Suprapubic skin (tissue), 4 donors: ENCODE results near the gene PAQR8.

Source experiments
- EP300 ChIP-seq: sonication (generic); formaldehyde crosslinking; IDR thresholded peaks from one replicate; pipeline ENCODE4 v1.6.1; 2017; ENCODE audit warnings: antibody characterized with exemption
- POLR2A ChIP-seq, 2 donors: fragments of 450-650 bp; IDR thresholded peaks; one replicate each; pipeline ENCODE4 v1.6.1; 2017; ENCODE audit warnings: antibody characterized with exemption in 2 of 2, mild to moderate bottlenecking in 2 of 2, moderate library complexity in 2 of 2
- POLR2AphosphoS5 ChIP-seq, 3 donors: sonication (generic); formaldehyde crosslinking; IDR thresholded peaks; one replicate each; pipeline ENCODE4 v1.6.1; 2017; ENCODE audit warnings: antibody characterized with exemption in 3 of 3
- TF ChIP-seq, protein P1 (sequence below), 2 donors: fragments of 200-600 bp in 1 of 2; fragments of 450-650 bp in 1 of 2; sonication (generic) in 1 of 2; IDR thresholded peaks; one replicate each; pipeline ENCODE4 v1.5.1; 2016 to 2019; ENCODE audit warnings: antibody characterized with exemption in 2 of 2, mild to moderate bottlenecking in 1 of 2, moderate library complexity in 1 of 2

DNA sequence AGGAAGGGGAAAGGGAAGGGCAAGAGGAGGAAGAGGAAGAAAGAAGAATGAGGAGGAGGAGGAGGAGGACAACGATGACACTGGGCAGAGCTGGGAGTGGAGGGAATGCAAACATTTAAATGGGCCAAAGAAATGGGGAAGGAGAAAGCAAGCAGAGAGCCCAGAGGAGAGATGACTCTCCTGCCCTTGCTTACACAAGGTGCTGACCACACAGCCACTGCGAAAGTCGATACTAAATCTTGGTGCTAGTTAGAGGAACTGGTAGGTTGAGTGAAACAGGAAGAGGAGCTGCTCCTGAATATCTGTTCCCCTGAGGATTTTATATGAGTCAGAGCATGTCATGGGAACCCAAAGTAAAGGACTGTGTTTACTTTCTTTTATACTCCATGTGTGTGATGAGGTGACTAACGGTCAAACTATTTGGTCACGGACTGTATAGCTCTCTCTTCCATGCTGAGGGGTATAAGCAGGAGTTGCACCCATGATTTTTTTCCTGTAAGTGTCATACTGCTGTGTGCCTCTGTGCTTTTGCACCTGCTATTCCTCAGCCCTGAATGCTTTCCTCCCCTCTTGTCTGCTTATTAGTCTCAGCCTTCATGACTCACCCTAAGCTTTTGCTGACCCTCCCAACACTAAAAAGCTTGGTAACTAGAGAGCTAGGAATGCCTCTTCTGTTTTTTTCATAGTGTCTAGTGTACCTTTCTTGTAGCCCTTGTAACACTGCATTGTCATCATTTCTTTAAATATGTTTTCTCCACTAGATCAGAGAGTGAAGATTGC lies 9.5 kb upstream of the PAQR8 start:
- TF ChIP-seq EP300 (no peak), POLR2A (IDR thresholded peaks at IDR 0.05) (no peak), POLR2AphosphoS5 (IDR thresholded peaks at IDR 0.05) (no peak)
- TF ChIP-seq, protein P1, sequence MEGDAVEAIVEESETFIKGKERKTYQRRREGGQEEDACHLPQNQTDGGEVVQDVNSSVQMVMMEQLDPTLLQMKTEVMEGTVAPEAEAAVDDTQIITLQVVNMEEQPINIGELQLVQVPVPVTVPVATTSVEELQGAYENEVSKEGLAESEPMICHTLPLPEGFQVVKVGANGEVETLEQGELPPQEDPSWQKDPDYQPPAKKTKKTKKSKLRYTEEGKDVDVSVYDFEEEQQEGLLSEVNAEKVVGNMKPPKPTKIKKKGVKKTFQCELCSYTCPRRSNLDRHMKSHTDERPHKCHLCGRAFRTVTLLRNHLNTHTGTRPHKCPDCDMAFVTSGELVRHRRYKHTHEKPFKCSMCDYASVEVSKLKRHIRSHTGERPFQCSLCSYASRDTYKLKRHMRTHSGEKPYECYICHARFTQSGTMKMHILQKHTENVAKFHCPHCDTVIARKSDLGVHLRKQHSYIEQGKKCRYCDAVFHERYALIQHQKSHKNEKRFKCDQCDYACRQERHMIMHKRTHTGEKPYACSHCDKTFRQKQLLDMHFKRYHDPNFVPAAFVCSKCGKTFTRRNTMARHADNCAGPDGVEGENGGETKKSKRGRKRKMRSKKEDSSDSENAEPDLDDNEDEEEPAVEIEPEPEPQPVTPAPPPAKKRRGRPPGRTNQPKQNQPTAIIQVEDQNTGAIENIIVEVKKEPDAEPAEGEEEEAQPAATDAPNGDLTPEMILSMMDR (IDR thresholded peaks at IDR 0.05): no peak
